ENCODE results near the gene ZNF296. TPM values are rescaled to one million over a fixed set of nuclear protein-coding genes. Genes with fewer than 3 reads are reported as not detected.

ZNF296 gene
- total RNA-seq (1 to 10 TPM in 3 of 5 experiments, under 1 TPM in 2; 0.57 to 3.6 (median 2.2) TPM), polyA plus RNA-seq (1 to 10 TPM; 1.1 to 1.2 TPM), total RNA-seq (0.81 reads per million)

DNA sequence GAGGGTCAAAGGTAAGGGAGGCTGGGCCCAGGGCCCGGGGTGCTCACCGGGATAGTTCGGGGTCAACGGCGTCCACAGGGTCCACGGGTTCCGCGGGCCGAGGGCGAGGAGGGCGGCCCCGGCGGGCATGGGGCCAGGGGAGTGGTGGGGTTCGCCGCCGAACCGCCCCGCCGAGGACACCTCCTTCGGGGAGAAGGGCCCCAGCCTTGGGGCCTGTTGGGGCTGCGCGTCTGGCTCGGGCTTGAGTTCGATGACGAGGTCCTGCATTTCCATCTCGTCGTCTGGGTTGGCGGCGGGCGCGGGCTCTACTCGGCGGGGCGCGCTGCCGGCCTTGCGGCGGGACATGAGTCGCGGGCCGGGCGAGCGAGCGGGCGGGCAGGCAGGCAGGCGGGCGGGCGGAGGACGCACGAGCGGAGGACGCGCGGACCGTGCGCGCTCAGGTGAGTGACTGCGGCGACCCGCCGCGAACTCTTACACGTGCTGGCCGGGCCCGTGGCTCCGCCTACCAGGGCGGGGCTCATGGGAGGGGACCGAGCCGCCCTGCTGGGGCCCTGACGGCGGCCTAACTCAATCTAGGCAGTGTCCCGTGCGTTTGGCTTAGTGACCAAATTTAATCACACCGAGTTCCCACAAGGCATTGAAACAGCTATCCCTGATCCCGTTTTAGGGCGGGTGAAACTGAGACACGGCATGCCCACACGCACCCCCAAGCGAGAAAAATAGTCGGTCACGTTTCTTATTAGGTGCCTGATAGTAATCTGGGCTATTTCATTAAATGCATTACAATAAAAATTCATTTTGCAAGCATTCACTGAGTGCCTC, at the start of gene ZNF296:
Gene ZNF296 (minus strand): TSS at position 450 of the 822 bp plus-strand sequence. CDS start 105 bp downstream, at position 345.
- POLR2A ChIA-PET: interaction anchor here (0.6 to 1.6 kb wide), 3 partner anchors 16 to 1322 kb away, joined by 3 to 13 read pairs (median 4); partner anchors contain the start of genes PPP1R37 and SMG9
- H3K4me3 Mint-ChIP-seq: peak within 1 kb of the TSS; percentile 55 to 86 (median 76)

GRCh38 chr19:45125360-45125759, 49.1 kb upstream of the ZNF296 start:
- Histone ChIP-seq H3K27me3 (ENCODE audit: control insufficient read depth in 2 of 2, insufficient read depth in 2 of 2, low read length in 2 of 2) (no peaks in the 10 kb centered on the region), H3K4me3 (ENCODE audit: low read length) (no peak overlapping the region), H3K9me3 (ENCODE audit: control insufficient read depth in 2 of 3, low read length in 3 of 3) (no peaks in the 10 kb centered on the region), H3K4me1 (ENCODE audit: control insufficient read depth in 2 of 2, insufficient read depth in 2 of 2, low read length in 2 of 2) (peaks cover 4 to 10% of the 10 kb centered on the region in 2 donors), H3K36me3 (ENCODE audit: control insufficient read depth in 2 of 3, insufficient read depth in 3 of 3, low read length in 3 of 3) (peaks cover 0 to 7% (median 0%) of the 10 kb centered on the region in 3 experiments), H3K27ac (ENCODE audit: low read depth, low read length) (no peak overlapping the region)
- H3K9me3 Mint-ChIP-seq: no peaks in the 10 kb centered on the region
- ChIA-PET POLR2A (interaction anchor here (0.8 kb wide), 1 partner anchor 33 kb away, joined by 4 read pairs; the partner anchor contains the start of gene PPP1R37), CTCF (interaction anchor here (0.6 to 2.8 kb wide), 6 partner anchors 22 to 149 kb away, joined by 3 to 17 read pairs (median 3); no protein-coding TSS in a partner anchor)
- intact Hi-C loops (cut with micrococcal nuclease): loop anchor here in 1 of 2 donors (5.0 kb wide), 1 partner anchor 33 kb away; the partner anchor contains the start of gene PPP1R37
- no peaks in the 10 kb centered on the region for H3K36me3 Mint-ChIP-seq
- DNase-seq: no peak
- peaks cover 16 to 46% (median 31%) of the 10 kb centered on the region in 7 donors for H3K4me1 Mint-ChIP-seq
- no peak overlapping the region for H3K4me3 Mint-ChIP-seq
- ATAC-seq: no peak
- H3K27me3 Mint-ChIP-seq: no peaks in the 10 kb centered on the region
- H3K27ac Mint-ChIP-seq: no peak overlapping the region

More for the DNA sequence above, at the start of gene ZNF296:
- intact Hi-C loops (cut with micrococcal nuclease): loop anchor here (1.0 to 5.0 kb wide), 4 partner anchors 17 to 101 kb away; partner anchors contain the start of genes CLASRP (in 2 of the 2), RELB (in 2 of the 2), BLOC1S3 (in 1 of the 2) and TRAPPC6A (in 1 of the 2)
- Histone ChIP-seq H3K4me1 (ENCODE audit: control insufficient read depth in 2 of 2, insufficient read depth in 2 of 2, low read length in 2 of 2) (peaks cover 22 to 31% of the 10 kb centered on the region in 2 donors), H3K36me3 (ENCODE audit: control insufficient read depth in 2 of 3, insufficient read depth in 3 of 3, low read length in 3 of 3) (peaks cover 0 to 16% (median 0%) of the 10 kb centered on the region in 3 experiments), H3K27ac (ENCODE audit: low read depth, low read length) (peak within 1 kb of the TSS; percentile 38), H3K4me3 (ENCODE audit: low read length) (peak within 1 kb of the TSS; percentile 58), H3K9me3 (ENCODE audit: control insufficient read depth in 2 of 3, low read length in 3 of 3) (no peaks in the 10 kb centered on the region), H3K27me3 (ENCODE audit: control insufficient read depth in 2 of 2, insufficient read depth in 2 of 2, low read length in 2 of 2) (no peaks in the 10 kb centered on the region)
- CTCF ChIA-PET: no interaction called here
- Mint-ChIP-seq H3K27me3 (no peaks in the 10 kb centered on the region), H3K36me3 (no peaks in the 10 kb centered on the region), H3K27ac (peak within 1 kb of the TSS in 7 of 9 donors; percentile 19 to 95 (median 76)), H3K4me1 (peaks cover 21 to 40% (median 35%) of the 10 kb centered on the region in 7 donors), H3K9me3 (no peaks in the 10 kb centered on the region)
- peak; percentile 52 to 87 (median 65) for DNase-seq
- ATAC-seq: peak; percentile 73

DNA sequence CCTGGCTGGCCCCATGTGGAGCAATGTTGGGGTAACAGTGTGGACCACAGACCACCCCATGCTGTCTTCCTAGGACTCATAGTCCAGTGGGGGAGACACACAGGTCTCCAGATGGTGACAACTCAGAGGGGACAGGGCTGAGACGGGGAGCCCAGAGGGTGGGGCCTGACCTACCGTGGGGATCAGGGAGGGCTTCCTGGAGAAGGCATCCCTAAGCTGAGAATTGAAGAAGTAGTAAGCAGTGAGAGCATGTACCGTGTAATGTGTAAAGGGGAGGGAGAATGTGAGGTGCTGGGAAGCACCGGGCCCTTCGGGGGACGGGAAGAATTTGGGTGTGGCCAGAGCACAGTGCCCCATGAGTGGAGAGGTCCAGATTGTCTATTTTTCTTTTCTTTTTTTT, 47.7 kb upstream of the ZNF296 start:
- CTCF ChIA-PET: no interaction called here
- Mint-ChIP-seq H3K4me3 (no peak overlapping the region), H3K9me3 (no peaks in the 10 kb centered on the region), H3K27ac (peak overlapping the region in 4 of 9 donors; percentile 33 to 90 (median 68)), H3K36me3 (no peaks in the 10 kb centered on the region), H3K4me1 (peaks cover 16 to 58% (median 38%) of the 10 kb centered on the region in 7 donors), H3K27me3 (no peaks in the 10 kb centered on the region)
- peaks cover 4 to 16% of the 10 kb centered on the region in 2 donors for H3K4me1 ChIP-seq (ENCODE audit: control insufficient read depth in 2 of 2, insufficient read depth in 2 of 2, low read length in 2 of 2)
- intact Hi-C loops (cut with micrococcal nuclease): no loop called here
- peaks cover 0 to 6% (median 0%) of the 10 kb centered on the region in 3 experiments for H3K36me3 ChIP-seq (ENCODE audit: control insufficient read depth in 2 of 3, insufficient read depth in 3 of 3, low read length in 3 of 3)
- DNase-seq: no peak
- ATAC-seq: no peak
- H3K27me3 ChIP-seq (ENCODE audit: control insufficient read depth in 2 of 2, insufficient read depth in 2 of 2, low read length in 2 of 2): no peaks in the 10 kb centered on the region
- H3K4me3 ChIP-seq (ENCODE audit: low read length): no peak overlapping the region
- no peaks in the 10 kb centered on the region for H3K9me3 ChIP-seq (ENCODE audit: control insufficient read depth in 2 of 3, low read length in 3 of 3)
- POLR2A ChIA-PET: interaction anchor here (1.0 kb wide), 1 partner anchor 11 kb away, joined by 3 read pairs; no protein-coding TSS in a partner anchor
- H3K27ac ChIP-seq (ENCODE audit: low read depth, low read length): no peak overlapping the region

- ChIA-PET CTCF (no interaction called here), POLR2A (no interaction called here)
- no peak overlapping the region for H3K4me3 ChIP-seq (ENCODE audit: low read length)
- H3K27ac ChIP-seq (ENCODE audit: low read depth, low read length): no peak overlapping the region
- intact Hi-C loops (cut with micrococcal nuclease): no loop called here
- peaks cover 4 to 19% of the 10 kb centered on the region in 2 donors for H3K4me1 ChIP-seq (ENCODE audit: control insufficient read depth in 2 of 2, insufficient read depth in 2 of 2, low read length in 2 of 2)
- Mint-ChIP-seq H3K9me3 (no peaks in the 10 kb centered on the region), H3K36me3 (no peaks in the 10 kb centered on the region), H3K4me1 (peaks cover 15 to 63% (median 43%) of the 10 kb centered on the region in 7 donors), H3K27me3 (no peaks in the 10 kb centered on the region), H3K4me3 (no peak overlapping the region), H3K27ac (peak overlapping the region in 3 of 9 donors; percentile 65 to 90 (median 71))
- no peaks in the 10 kb centered on the region for H3K27me3 ChIP-seq (ENCODE audit: control insufficient read depth in 2 of 2, insufficient read depth in 2 of 2, low read length in 2 of 2)
- H3K9me3 ChIP-seq (ENCODE audit: control insufficient read depth in 2 of 3, low read length in 3 of 3): no peaks in the 10 kb centered on the region
- DNase-seq (no peak), ATAC-seq (no peak)
- no peaks in the 10 kb centered on the region for H3K36me3 ChIP-seq (ENCODE audit: control insufficient read depth in 2 of 3, insufficient read depth in 3 of 3, low read length in 3 of 3)
These were observed 47.2 kb upstream of the ZNF296 start for GRCh38 chr19:45123440-45123850.

- POLR2A ChIA-PET: no interaction called here
- H3K4me1 ChIP-seq (ENCODE audit: control insufficient read depth in 2 of 2, insufficient read depth in 2 of 2, low read length in 2 of 2): peaks cover 4 to 25% of the 10 kb centered on the region in 2 donors
- H3K27ac ChIP-seq (ENCODE audit: low read depth, low read length): no peak overlapping the region
These were observed 46.6 kb upstream of the ZNF296 start for GRCh38 chr19:45122832-45123231.

DNA sequence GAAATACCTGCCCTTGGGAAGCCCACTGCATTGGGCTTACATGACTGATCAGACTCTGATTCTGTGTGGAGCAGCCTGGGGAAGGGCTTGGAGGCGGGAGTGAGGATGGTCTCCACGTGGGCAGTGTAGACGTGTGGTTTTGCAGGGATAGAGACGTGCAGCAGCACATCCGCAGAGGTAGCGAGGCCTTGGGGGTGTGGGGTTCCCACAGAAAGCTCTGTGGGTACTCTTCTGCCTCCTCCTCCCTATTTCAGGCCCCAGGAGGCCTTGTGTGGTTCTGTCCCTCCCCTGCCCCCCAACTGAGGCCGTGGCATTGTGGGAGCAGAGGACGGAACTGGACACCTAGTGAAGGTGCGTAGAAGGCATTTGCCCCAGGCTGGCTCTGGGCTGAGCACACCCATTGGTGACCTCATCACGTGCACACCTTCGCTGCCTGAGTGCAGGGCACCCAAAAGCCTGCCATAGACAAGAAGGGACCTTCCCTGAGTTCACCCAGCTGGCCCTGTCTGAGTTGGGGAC, 45.6 kb upstream of the ZNF296 start:
- ChIA-PET POLR2A (no interaction called here), CTCF (no interaction called here)
- ATAC-seq (no peak), DNase-seq (no peak)
- Histone ChIP-seq H3K4me3 (ENCODE audit: low read length) (no peak overlapping the region), H3K27ac (ENCODE audit: low read depth, low read length) (no peak overlapping the region), H3K36me3 (ENCODE audit: control insufficient read depth in 2 of 3, insufficient read depth in 3 of 3, low read length in 3 of 3) (no peaks in the 10 kb centered on the region), H3K27me3 (ENCODE audit: control insufficient read depth in 2 of 2, insufficient read depth in 2 of 2, low read length in 2 of 2) (no peaks in the 10 kb centered on the region), H3K4me1 (ENCODE audit: control insufficient read depth in 2 of 2, insufficient read depth in 2 of 2, low read length in 2 of 2) (peaks cover 10 to 34% of the 10 kb centered on the region in 2 donors), H3K9me3 (ENCODE audit: control insufficient read depth in 2 of 3, low read length in 3 of 3) (no peaks in the 10 kb centered on the region)
- Mint-ChIP-seq H3K27ac (peak overlapping the region in 6 of 9 donors; percentile 5 to 78 (median 42)), H3K27me3 (no peaks in the 10 kb centered on the region), H3K4me1 (peaks cover 18 to 79% (median 52%) of the 10 kb centered on the region in 7 donors), H3K9me3 (no peaks in the 10 kb centered on the region), H3K36me3 (no peaks in the 10 kb centered on the region), H3K4me3 (peak overlapping the region in 1 of 10 donors; percentile 17)
- intact Hi-C loops (cut with micrococcal nuclease): no loop called here

More at GRCh38 chr19:45122832-45123231, 46.6 kb upstream of the ZNF296 start:
- Histone ChIP-seq H3K36me3 (ENCODE audit: control insufficient read depth in 2 of 3, insufficient read depth in 3 of 3, low read length in 3 of 3) (no peaks in the 10 kb centered on the region), H3K27me3 (ENCODE audit: control insufficient read depth in 2 of 2, insufficient read depth in 2 of 2, low read length in 2 of 2) (no peaks in the 10 kb centered on the region), H3K4me3 (ENCODE audit: low read length) (no peak overlapping the region), H3K9me3 (ENCODE audit: control insufficient read depth in 2 of 3, low read length in 3 of 3) (no peaks in the 10 kb centered on the region)
- Mint-ChIP-seq H3K4me3 (no peak overlapping the region), H3K27ac (peak overlapping the region in 1 of 9 donors; percentile 5), H3K27me3 (no peaks in the 10 kb centered on the region), H3K9me3 (no peaks in the 10 kb centered on the region), H3K4me1 (peaks cover 16 to 70% (median 45%) of the 10 kb centered on the region in 7 donors), H3K36me3 (no peaks in the 10 kb centered on the region)
- intact Hi-C loops (cut with micrococcal nuclease): no loop called here
- ATAC-seq (no peak), DNase-seq (no peak)
- CTCF ChIA-PET: no interaction called here

Measured in naive thymus-derived CD4-positive, alpha-beta T cell (primary cell).